SK-N-SH treated with all-trans-retinoic acid at 6 μM for 48 hours (cell line): ENCODE measurements around the gene SDC3.

ENCODE experiments used
- ARNTL ChIP-seq: fragments of 450-650 bp; formaldehyde crosslinking; IDR thresholded peaks from 2 replicates; pipeline ENCODE4 v1.5.0; 2020; ENCODE audit warnings: low read depth, mild to moderate bottlenecking, moderate library complexity, borderline replicate concordance
- CSDC2 ChIP-seq: fragments of 250-450 bp; sonication (Bioruptor Pico); IDR thresholded peaks from 2 replicates; pipeline ENCODE4 v1.5.0; 2020; ENCODE audit warnings: mild to moderate bottlenecking, moderate library complexity
- ISL1 ChIP-seq: fragments of 250-450 bp; sonication (Bioruptor Pico); IDR thresholded peaks from 2 replicates; pipeline ENCODE4 v2.1.2; 2022; ENCODE audit warnings: mild to moderate bottlenecking, moderate library complexity
- PATZ1 ChIP-seq: fragments of 250-450 bp; sonication (Bioruptor Pico); IDR thresholded peaks from 2 replicates; pipeline ENCODE4 v1.8.0; 2020; ENCODE audit warnings: mild to moderate bottlenecking, moderate library complexity, borderline replicate concordance
- POU6F1 ChIP-seq: fragments of 250-450 bp; sonication (Bioruptor Pico); IDR thresholded peaks from 2 replicates; pipeline ENCODE4 v1.8.0; 2021; ENCODE audit warnings: low read depth, mild to moderate bottlenecking, moderate library complexity, borderline replicate concordance
- PPARA ChIP-seq: fragments of 250-450 bp; sonication (Bioruptor Pico); IDR thresholded peaks from 2 replicates; pipeline ENCODE4 v1.5.0; 2020; ENCODE audit warnings: mild to moderate bottlenecking, borderline replicate concordance
- SNAI2 ChIP-seq: fragments of 250-450 bp; sonication (Bioruptor Pico); IDR thresholded peaks from 2 replicates; pipeline ENCODE4 v1.5.0; 2020; ENCODE audit warnings: mild to moderate bottlenecking, moderate library complexity
- TSHZ2 ChIP-seq: fragments of 250-450 bp; sonication (Bioruptor Pico); IDR thresholded peaks from 2 replicates; pipeline ENCODE4 v1.5.0; 2020; ENCODE audit warnings: mild to moderate bottlenecking, moderate library complexity
- ZNF565 ChIP-seq: fragments of 450-650 bp; formaldehyde crosslinking; conservative IDR thresholded peaks from 2 replicates; pipeline ENCODE4 v1.5.0; 2020; ENCODE audit warnings: low read depth, mild to moderate bottlenecking, moderate library complexity

- TF ChIP-seq ISL1 (CRISPR knock-in tag) = no peak
- TF ChIP-seq POU6F1 (CRISPR knock-in tag) = no peak
- no peak for TF ChIP-seq TSHZ2 (CRISPR knock-in tag)
- no peak for TF ChIP-seq ZNF565
- no peak for TF ChIP-seq PATZ1 (CRISPR knock-in tag)
- TF ChIP-seq PPARA (CRISPR knock-in tag) = no peak
- no peak for TF ChIP-seq CSDC2
- TF ChIP-seq ARNTL (CRISPR knock-in tag) = no peak
- no peak for TF ChIP-seq SNAI2
Measured at GRCh38 chr1:30894508-30894973, 14.0 kb downstream of the SDC3 start.
